ENCODE results near the gene KLK15.

DNA sequence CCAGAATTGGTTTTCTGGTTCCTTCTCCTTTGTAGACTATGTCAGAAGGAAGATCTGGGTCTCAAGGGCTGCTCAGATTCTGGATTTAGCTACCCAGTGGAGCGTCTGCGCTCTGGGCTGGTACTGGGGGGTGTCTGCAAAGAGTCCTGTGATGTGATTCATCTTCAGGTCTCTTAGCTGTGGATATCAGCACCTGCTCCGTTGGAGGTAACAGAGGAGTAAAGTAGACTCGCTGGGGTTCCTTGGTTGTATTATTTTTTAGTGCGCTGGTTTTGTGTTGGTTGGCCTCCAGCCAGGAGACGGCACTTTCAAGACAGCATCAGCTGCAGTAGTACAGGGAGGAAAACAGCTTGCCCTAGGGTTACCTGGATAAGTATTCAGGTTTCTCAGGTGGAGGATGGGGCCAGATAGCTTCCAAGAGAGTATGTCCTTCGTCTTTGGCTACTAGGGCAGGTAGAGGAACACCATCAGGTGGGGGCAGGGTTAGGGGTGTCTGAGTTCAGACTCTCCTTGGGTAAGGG is 10.4 kb upstream of the KLK15 start:
- TF ChIP-seq POLR2A (IDR thresholded peaks at IDR 0.05; ENCODE audit: low read length) (no peak), GATA1 (IDR thresholded peaks at IDR 0.05; ENCODE audit: low read depth, low read length) (no peak)

All from erythroblast (primary cell).